Activated CD4-positive, alpha-beta T cell treated with anti-CD3 and anti-CD28 coated beads, Interleukin-2, amount 10 ng/mL, durations not matched to agents 7 days and 5 days (primary cell): ENCODE measurements around the gene BMPR2. TPM values are rescaled to one million over a fixed set of nuclear protein-coding genes. Genes with fewer than 3 reads are reported as not detected.
"Not testable (repeated sequence)": the region's sequence is repeated elsewhere in the genome, so short reads cannot be mapped to it uniquely, and the experiment has no call there.

Experiments
- CTCF ChIA-PET: fragments of 350-600 bp; sonication (Branson Sonifier 250); formaldehyde crosslinking; loops from one replicate; lab custom pipeline; 2021; ENCODE audit warnings: antibody characterized with exemption; lab: Charles Lee
- POLR2A ChIA-PET: fragments of 350-600 bp; sonication (Branson Sonifier 250); formaldehyde crosslinking; loops from one replicate; lab custom pipeline; 2021; ENCODE audit warnings: antibody characterized with exemption; lab: Charles Lee
- DNase-seq: peaks from one replicate; pipeline ENCODE4 v3.0.0-alpha.2; 2020
- H3K27ac Mint-ChIP-seq: one replicate; pipeline ENCODE4 v1.8.0; 2021; ENCODE audit warnings: mild to moderate bottlenecking, moderate library complexity, mixed read lengths
- H3K27me3 Mint-ChIP-seq: one replicate; pipeline ENCODE4 v1.8.0; 2021; ENCODE audit warnings: mixed read lengths
- H3K36me3 Mint-ChIP-seq: one replicate; pipeline ENCODE4 v1.8.0; 2021; ENCODE audit warnings: low read depth, mixed read lengths
- H3K4me1 Mint-ChIP-seq: one replicate; pipeline ENCODE4 v1.8.0; 2021; ENCODE audit warnings: mixed read lengths
- H3K4me3 Mint-ChIP-seq: one replicate; pipeline ENCODE4 v1.8.0; 2021; ENCODE audit warnings: mild to moderate bottlenecking, moderate library complexity, mixed read lengths
- H3K9me3 Mint-ChIP-seq: one replicate; pipeline ENCODE4 v1.8.0; 2021; ENCODE audit warnings: mixed read lengths
- total RNA-seq, 2 experiments: library from RNA; stranded (reverse); gene quantifications; one replicate each; pipeline ENCODE4 v1.2.3, GENCODE V29; 2021

The BMPR2 gene
- total RNA-seq, 2 experiments from 2014 or later, result 9.8 to 11.1 TPM

- ChIA-PET POLR2A (no interaction called here), CTCF (no interaction called here)
- Mint-ChIP-seq H3K27ac (no peak overlapping the region), H3K4me1 (no peaks in the 10 kb centered on the region), H3K36me3 (peaks cover 2% of the 10 kb centered on the region), H3K9me3 (no peaks in the 10 kb centered on the region), H3K27me3 (no peaks in the 10 kb centered on the region), H3K4me3 (no peak overlapping the region)
- no peak for DNase-seq
Observed at GRCh38 chr2:202564226-202564625, 188.1 kb downstream of the BMPR2 start.

GRCh38 chr2:202566286-202566685 is 190.2 kb downstream of the BMPR2 start:
- CTCF ChIA-PET, result no interaction called here

GRCh38 chr2:202574541-202574940 is 198.4 kb downstream of the BMPR2 start:
- no peak overlapping the region for H3K4me3 Mint-ChIP-seq
- DNase-seq, result no peak
- no peaks in the 10 kb centered on the region for H3K9me3 Mint-ChIP-seq
- CTCF ChIA-PET, result interaction anchor here (0.7 to 0.8 kb wide), 2 partner anchors 173 to 722 kb away, joined by 3 read pairs; no protein-coding TSS in a partner anchor
- H3K27me3 Mint-ChIP-seq, result no peaks in the 10 kb centered on the region
- no peak overlapping the region for H3K27ac Mint-ChIP-seq
- POLR2A ChIA-PET, result interaction anchor here (0.6 kb wide), 1 partner anchor 22 kb away, joined by 6 read pairs; no protein-coding TSS in a partner anchor
- no peaks in the 10 kb centered on the region for H3K4me1 Mint-ChIP-seq
- no peaks in the 10 kb centered on the region for H3K36me3 Mint-ChIP-seq

More at GRCh38 chr2:202566286-202566685, 190.2 kb downstream of the BMPR2 start:
- Mint-ChIP-seq H3K9me3 (no peaks in the 10 kb centered on the region), H3K4me3 (no peak overlapping the region), H3K27ac (no peak overlapping the region), H3K36me3 (no peaks in the 10 kb centered on the region), H3K27me3 (no peaks in the 10 kb centered on the region), H3K4me1 (no peaks in the 10 kb centered on the region)
- no peak for DNase-seq
- POLR2A ChIA-PET, result no interaction called here

- H3K4me1 Mint-ChIP-seq, POLR2A ChIA-PET, H3K27ac Mint-ChIP-seq, H3K4me3 Mint-ChIP-seq, DNase-seq, H3K9me3 Mint-ChIP-seq, CTCF ChIA-PET, H3K27me3 Mint-ChIP-seq, H3K36me3 Mint-ChIP-seq: not testable (repeated sequence)
Observed at GRCh38 chr2:202575194-202575593, 199.1 kb downstream of the BMPR2 start.

GRCh38 chr2:202577250-202578183 is 201.4 kb downstream of the BMPR2 start:
- CTCF ChIA-PET, result no interaction called here
- Mint-ChIP-seq H3K9me3 (no peaks in the 10 kb centered on the region), H3K36me3 (no peaks in the 10 kb centered on the region), H3K4me1 (no peaks in the 10 kb centered on the region), H3K4me3 (no peak overlapping the region), H3K27ac (no peak overlapping the region), H3K27me3 (no peaks in the 10 kb centered on the region)
- POLR2A ChIA-PET, result no interaction called here
- no peak for DNase-seq

- H3K27ac Mint-ChIP-seq, H3K9me3 Mint-ChIP-seq, POLR2A ChIA-PET, H3K36me3 Mint-ChIP-seq, DNase-seq, H3K27me3 Mint-ChIP-seq, H3K4me1 Mint-ChIP-seq, H3K4me3 Mint-ChIP-seq: not testable (repeated sequence)
- CTCF ChIA-PET, result interaction anchor here (0.6 kb wide), 1 partner anchor 16 kb away, joined by 4 read pairs; no protein-coding TSS in a partner anchor
Observed at GRCh38 chr2:202582846-202583245, 206.7 kb downstream of the BMPR2 start.

- Mint-ChIP-seq H3K27ac (no peak overlapping the region), H3K36me3 (no peaks in the 10 kb centered on the region), H3K9me3 (no peaks in the 10 kb centered on the region), H3K4me3 (no peak overlapping the region), H3K27me3 (no peaks in the 10 kb centered on the region), H3K4me1 (peaks cover 6% of the 10 kb centered on the region)
- no peak for DNase-seq
- ChIA-PET CTCF (no interaction called here), POLR2A (interaction anchor here (0.6 kb wide), 1 partner anchor 10 kb away, joined by 4 read pairs; no protein-coding TSS in a partner anchor)
Observed at GRCh38 chr2:202583709-202584219, 207.6 kb downstream of the BMPR2 start.

GRCh38 chr2:202588647-202589581 is 212.8 kb downstream of the BMPR2 start:
- Mint-ChIP-seq H3K27me3 (no peaks in the 10 kb centered on the region), H3K27ac (peak overlapping the region; percentile 54), H3K9me3 (no peaks in the 10 kb centered on the region), H3K4me1 (peaks cover 10% of the 10 kb centered on the region), H3K4me3 (no peak overlapping the region), H3K36me3 (no peaks in the 10 kb centered on the region)
- peak; percentile 77 for DNase-seq
- POLR2A ChIA-PET, result no interaction called here
- CTCF ChIA-PET, result interaction anchor here (0.5 to 2.4 kb wide), 8 partner anchors 10 to 566 kb away, joined by 3 to 10 read pairs (median 4); no protein-coding TSS in a partner anchor

- no peak overlapping the region for H3K4me3 Mint-ChIP-seq
- no peaks in the 10 kb centered on the region for H3K27me3 Mint-ChIP-seq
- no peak overlapping the region for H3K27ac Mint-ChIP-seq
- H3K9me3 Mint-ChIP-seq, result no peaks in the 10 kb centered on the region
- POLR2A ChIA-PET, result no interaction called here
- no peaks in the 10 kb centered on the region for H3K36me3 Mint-ChIP-seq
- CTCF ChIA-PET, result interaction anchor here (0.9 to 2.4 kb wide), 2 partner anchors 8 to 12 kb away, joined by 3 to 10 read pairs; no protein-coding TSS in a partner anchor
- peaks cover 10% of the 10 kb centered on the region for H3K4me1 Mint-ChIP-seq
- DNase-seq, result no peak
Observed at GRCh38 chr2:202589582-202589949, 213.4 kb downstream of the BMPR2 start.

GRCh38 chr2:202592566-202592965 is 216.4 kb downstream of the BMPR2 start:
- DNase-seq, result no peak
- ChIA-PET POLR2A (no interaction called here), CTCF (no interaction called here)
- Mint-ChIP-seq H3K4me3 (no peak overlapping the region), H3K9me3 (no peaks in the 10 kb centered on the region), H3K27ac (no peak overlapping the region), H3K4me1 (peaks cover 10% of the 10 kb centered on the region), H3K36me3 (no peaks in the 10 kb centered on the region), H3K27me3 (no peaks in the 10 kb centered on the region)

GRCh38 chr2:202599105-202599504 is 223.0 kb downstream of the BMPR2 start:
- Mint-ChIP-seq H3K36me3 (no peaks in the 10 kb centered on the region), H3K9me3 (no peaks in the 10 kb centered on the region), H3K27ac (no peak overlapping the region), H3K4me3 (no peak overlapping the region), H3K27me3 (no peaks in the 10 kb centered on the region), H3K4me1 (peaks cover 2% of the 10 kb centered on the region)
- no peak for DNase-seq
- ChIA-PET CTCF (interaction anchor here (1.7 kb wide), 1 partner anchor 10 kb away, joined by 4 read pairs; no protein-coding TSS in a partner anchor), POLR2A (no interaction called here)

- DNase-seq, result no peak
- Mint-ChIP-seq H3K4me3 (no peak overlapping the region), H3K9me3 (peaks cover under 1% of the 10 kb centered on the region), H3K27me3 (no peaks in the 10 kb centered on the region), H3K27ac (no peak overlapping the region), H3K36me3 (no peaks in the 10 kb centered on the region), H3K4me1 (peaks cover 2% of the 10 kb centered on the region)
- CTCF ChIA-PET, result interaction anchor here (2.8 kb wide), 1 partner anchor 11 kb away, joined by 10 read pairs; no protein-coding TSS in a partner anchor
- POLR2A ChIA-PET, result no interaction called here
Observed at GRCh38 chr2:202599911-202600310, 223.8 kb downstream of the BMPR2 start.
